ENCODE data around the gene CEACAM20.
"Not testable (repeated sequence)": the region's sequence is repeated elsewhere in the genome, so short reads cannot be mapped to it uniquely, and the experiment has no call there.

The CEACAM20 gene

GRCh38 chr19:44553478-44554171 is 24.1 kb upstream of the CEACAM20 start:
- Mint-ChIP-seq H3K36me3 (ENCODE audit: low read depth) (no peaks in the 10 kb centered on the region), H3K4me1 (no peaks in the 10 kb centered on the region), H3K27ac (no peak overlapping the region), H3K9me3 (peaks cover 4% of the 10 kb centered on the region), H3K27me3 (ENCODE audit: low read depth, poor library complexity) (peaks cover 16% of the 10 kb centered on the region), H3K4me3 (no peak overlapping the region)
- no peak for DNase-seq
- no peak for TF ChIP-seq CTCF (IDR thresholded peaks at IDR 0.05)

GRCh38 chr19:44552324-44552723 is 22.8 kb upstream of the CEACAM20 start:
- peak; percentile 64 for DNase-seq
- Mint-ChIP-seq H3K27me3 (ENCODE audit: low read depth, poor library complexity) (peaks cover 11% of the 10 kb centered on the region), H3K4me3 (no peak overlapping the region), H3K36me3 (ENCODE audit: low read depth) (no peaks in the 10 kb centered on the region), H3K4me1 (no peaks in the 10 kb centered on the region), H3K27ac (no peak overlapping the region), H3K9me3 (peaks cover 4% of the 10 kb centered on the region)
- peak; percentile 51 for TF ChIP-seq CTCF (IDR thresholded peaks at IDR 0.05)

GRCh38 chr19:44551850-44552249 is 22.4 kb upstream of the CEACAM20 start:
- H3K4me3 Mint-ChIP-seq = no peak overlapping the region
- peaks cover 4% of the 10 kb centered on the region for H3K9me3 Mint-ChIP-seq
- no peaks in the 10 kb centered on the region for H3K36me3 Mint-ChIP-seq (ENCODE audit: low read depth)
- TF ChIP-seq CTCF (IDR thresholded peaks at IDR 0.05) = no peak
- DNase-seq = no peak
- H3K27me3 Mint-ChIP-seq (ENCODE audit: low read depth, poor library complexity) = peaks cover 9% of the 10 kb centered on the region
- H3K4me1 Mint-ChIP-seq = no peaks in the 10 kb centered on the region
- no peak overlapping the region for H3K27ac Mint-ChIP-seq

GRCh38 chr19:44550976-44551375 is 21.5 kb upstream of the CEACAM20 start:
- H3K4me1 Mint-ChIP-seq; H3K9me3 Mint-ChIP-seq; DNase-seq; H3K27me3 Mint-ChIP-seq (ENCODE audit: low read depth, poor library complexity); H3K27ac Mint-ChIP-seq; H3K36me3 Mint-ChIP-seq (ENCODE audit: low read depth); H3K4me3 Mint-ChIP-seq: not testable (repeated sequence)

- Mint-ChIP-seq H3K36me3 (ENCODE audit: low read depth) (no peaks in the 10 kb centered on the region), H3K27me3 (ENCODE audit: low read depth, poor library complexity) (peaks cover 4% of the 10 kb centered on the region), H3K27ac (no peak overlapping the region), H3K9me3 (peaks cover 4% of the 10 kb centered on the region), H3K4me1 (no peaks in the 10 kb centered on the region), H3K4me3 (no peak overlapping the region)
- DNase-seq = no peak
- TF ChIP-seq CTCF (IDR thresholded peaks at IDR 0.05) = no peak
These were observed 20.0 kb upstream of the CEACAM20 start for GRCh38 chr19:44549507-44549906.

- Mint-ChIP-seq H3K4me3 (no peak overlapping the region), H3K4me1 (no peaks in the 10 kb centered on the region), H3K27ac (no peak overlapping the region), H3K9me3 (peaks cover 4% of the 10 kb centered on the region), H3K27me3 (ENCODE audit: low read depth, poor library complexity) (peaks cover 4% of the 10 kb centered on the region), H3K36me3 (ENCODE audit: low read depth) (no peaks in the 10 kb centered on the region)
- TF ChIP-seq CTCF (IDR thresholded peaks at IDR 0.05) = no peak
- DNase-seq = no peak
These were observed 19.3 kb upstream of the CEACAM20 start for GRCh38 chr19:44548736-44549135.
